ENCODE measurements around the gene LDLRAD4.
A peak's percentile ranks its signal among the peaks of the same experiment; 100 is the strongest.
"Not testable (repeated sequence)": the region's sequence is repeated elsewhere in the genome, so short reads cannot be mapped to it uniquely, and the experiment has no call there.

LDLRAD4 gene

DNA sequence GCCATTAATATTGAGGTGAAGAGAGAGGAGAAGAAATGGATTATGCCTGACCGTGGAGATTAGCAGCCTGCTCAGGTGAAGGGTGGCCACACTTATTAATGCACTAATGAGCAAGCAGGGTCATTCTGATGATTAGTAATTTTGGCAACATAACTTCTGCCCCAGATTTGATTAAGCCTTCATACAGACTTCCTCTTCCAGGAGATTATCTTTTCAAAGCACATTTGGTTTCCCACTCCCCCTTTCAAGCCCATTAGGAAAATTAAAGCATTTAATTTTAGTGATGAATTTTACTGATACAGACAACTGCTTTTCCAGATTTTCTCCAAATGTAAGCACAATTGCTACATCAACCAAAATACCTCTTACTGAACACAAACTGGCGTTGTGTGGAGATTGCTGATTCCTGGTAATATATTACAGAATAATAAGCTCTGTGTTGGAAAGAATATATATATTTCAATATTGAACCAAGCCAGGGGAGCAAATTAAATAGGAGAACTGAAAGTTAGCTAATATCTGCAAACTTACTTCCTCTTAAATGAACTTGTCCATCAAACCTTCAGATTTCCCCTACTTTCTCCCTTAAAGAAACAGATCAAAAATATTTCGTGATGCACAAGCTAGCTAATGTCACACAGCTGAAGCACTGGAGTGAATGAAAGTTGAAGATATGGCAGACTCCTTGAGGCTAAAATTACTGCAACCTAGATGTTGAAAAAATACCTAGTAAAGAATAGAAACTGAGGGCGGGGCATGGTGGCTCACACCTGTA lies 367.0 kb downstream of the LDLRAD4 start:
- DNase-seq (ENCODE audit: low read depth, low spot score), result no peak

DNA sequence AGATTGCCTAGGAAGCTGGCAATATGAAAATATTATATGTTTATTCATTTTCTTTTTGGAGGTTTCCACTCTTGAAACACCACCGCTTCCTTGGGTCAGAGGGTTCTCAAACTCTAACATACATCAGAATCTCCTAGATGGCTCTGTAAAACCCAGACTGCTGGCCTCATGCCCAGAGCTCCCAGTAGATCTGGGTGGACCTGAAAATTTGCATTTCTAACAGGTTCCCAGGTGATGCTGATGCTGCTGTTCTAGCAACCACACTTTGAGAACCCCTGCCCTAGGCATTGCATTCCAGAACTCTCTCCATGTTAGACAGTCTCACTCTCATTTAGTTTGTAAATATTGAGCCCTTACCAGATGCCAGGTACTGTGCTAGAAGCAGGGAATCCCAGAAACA lies 368.4 kb downstream of the LDLRAD4 start:
- no peak for DNase-seq (ENCODE audit: low read depth, low spot score)

DNA sequence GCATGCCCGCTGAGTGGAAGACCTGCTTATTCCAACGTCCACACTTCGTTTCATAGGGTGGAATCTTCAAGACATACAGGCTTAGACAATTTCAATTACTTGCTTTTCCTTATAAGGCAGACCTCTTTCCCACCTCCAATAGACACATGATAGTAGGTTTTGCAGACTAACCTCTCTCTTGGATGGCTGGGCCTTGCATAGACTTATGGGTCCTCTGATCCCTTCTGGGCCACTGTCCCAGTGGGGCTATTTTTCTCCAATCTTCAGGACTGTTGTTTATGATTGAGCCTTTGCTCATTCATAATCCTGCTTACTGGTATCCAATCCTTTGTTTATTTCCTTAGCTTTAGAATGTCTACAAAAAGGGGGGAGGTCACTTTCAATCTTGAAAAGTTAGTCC lies 368.9 kb downstream of the LDLRAD4 start:
- no peak for DNase-seq (ENCODE audit: low read depth, low spot score)

DNA sequence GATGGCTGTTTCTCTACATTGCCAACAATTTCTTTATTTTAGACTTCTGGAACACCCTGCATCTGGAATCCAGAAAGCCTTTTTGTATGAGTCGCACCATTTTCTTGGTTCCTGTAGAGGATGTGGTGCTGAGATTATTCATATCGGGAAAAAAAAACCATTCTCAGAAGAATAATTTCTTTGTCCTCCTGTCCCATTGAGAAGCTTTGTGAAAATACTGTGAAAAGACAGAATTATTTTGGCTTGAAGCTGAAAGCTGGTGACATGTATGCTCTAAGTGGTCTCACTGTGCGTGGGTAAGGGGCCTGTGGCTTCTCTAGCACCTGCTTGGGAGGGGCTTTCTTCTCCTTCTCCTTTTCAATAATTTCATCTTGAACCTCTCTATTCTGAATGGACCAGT lies 369.4 kb downstream of the LDLRAD4 start:
- DNase-seq (ENCODE audit: low read depth, low spot score), result no peak

DNA sequence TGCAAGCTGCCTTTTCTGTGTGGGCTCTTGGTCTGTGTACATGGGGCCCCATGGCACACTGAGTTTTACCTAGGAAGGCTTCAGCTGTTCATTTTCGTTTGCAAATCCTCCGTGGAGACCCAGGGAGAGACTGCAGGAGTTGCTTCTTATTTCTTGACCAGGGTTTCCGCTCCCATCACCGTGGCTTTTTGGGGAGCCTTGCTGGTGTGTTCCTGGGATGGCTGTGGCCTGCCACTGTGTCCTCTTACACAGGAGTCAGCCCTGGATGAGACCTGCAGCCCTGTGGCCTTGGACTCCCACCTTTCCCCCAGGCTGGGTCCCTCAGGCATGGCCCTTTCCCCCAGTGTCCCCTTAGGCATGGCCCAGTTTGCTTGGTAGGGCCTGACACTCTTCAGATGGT lies 370.8 kb downstream of the LDLRAD4 start:
- no peak for DNase-seq (ENCODE audit: low read depth, low spot score)

DNA sequence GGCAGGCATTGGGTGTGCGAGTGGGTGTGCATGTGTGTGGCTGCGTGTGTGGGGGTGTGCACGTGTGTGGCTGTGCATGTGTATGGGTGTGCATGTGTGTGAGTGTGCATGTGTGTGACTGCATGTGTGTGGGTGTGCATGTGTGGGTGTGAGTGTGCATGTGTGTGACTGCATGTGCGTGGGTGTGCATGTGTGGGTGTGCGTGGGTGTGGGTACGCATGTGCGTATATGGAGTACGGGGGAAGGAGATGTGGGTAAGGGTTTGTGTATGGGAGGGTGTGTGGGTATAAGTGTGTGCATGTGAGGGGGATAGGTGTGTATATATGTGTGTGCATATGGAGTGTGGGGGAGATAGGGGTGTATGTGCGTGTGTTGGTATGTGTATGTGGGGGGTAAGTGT lies 371.4 kb downstream of the LDLRAD4 start:
- DNase-seq (ENCODE audit: low read depth, low spot score), result no peak

DNA sequence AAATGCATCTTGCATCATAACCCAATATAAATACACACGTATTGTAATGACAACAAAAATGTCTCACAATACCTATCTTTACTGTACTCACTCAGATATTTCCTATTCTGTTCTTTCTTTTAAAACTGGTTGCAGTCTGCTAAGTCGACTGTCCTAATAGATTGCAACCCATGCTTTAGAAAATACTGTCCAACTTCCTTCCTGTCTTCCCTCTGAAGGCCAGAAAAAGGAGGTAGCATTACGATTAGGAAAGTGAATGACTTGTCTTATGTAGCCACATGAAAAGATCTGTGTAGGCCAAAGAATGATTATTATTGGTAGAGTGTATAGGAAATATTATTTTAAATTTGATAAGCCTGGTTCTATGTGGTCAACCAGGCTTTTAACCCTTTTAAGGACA lies 373.7 kb downstream of the LDLRAD4 start:
- DNase-seq (ENCODE audit: low read depth, low spot score), result no peak

DNA sequence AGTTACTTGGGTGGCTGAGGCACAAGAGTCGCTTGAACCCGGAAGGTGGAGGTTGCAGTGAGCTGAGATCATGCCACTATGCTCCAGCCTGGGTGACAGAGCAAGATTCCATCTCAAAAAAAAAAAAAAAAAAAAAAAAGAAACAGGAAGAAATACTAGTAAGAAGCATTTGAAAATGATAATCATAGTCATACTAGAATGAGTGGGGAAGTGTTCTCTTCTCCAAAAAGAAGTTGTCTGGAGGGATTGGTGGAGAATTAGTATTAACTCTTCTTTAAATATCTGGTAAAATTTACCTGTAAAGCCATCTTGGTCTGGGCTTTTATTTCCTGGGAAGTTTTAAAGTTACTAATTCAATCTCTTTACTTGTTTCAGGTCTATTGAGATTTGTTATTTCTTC lies 376.0 kb downstream of the LDLRAD4 start:
- no peak for DNase-seq (ENCODE audit: low read depth, low spot score)

DNA sequence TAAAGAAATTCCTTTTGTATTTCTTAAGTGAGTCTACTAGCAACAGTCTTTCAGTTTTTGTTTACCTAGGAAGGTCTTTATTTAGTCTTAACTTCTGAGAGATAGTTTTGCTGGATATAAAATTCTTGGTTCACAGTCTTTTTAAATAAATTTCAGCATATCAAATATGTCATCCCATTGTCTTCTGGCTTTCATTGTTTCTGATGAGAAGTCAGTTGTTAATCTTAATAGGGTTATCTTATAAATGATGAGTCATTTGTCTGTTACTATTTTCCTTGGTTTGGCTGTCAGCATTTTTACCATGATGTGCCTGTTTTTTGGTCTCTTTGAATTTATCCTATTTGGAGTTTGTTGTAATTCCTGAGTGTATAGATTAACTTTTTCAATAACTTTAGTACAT lies 378.5 kb downstream of the LDLRAD4 start:
- DNase-seq (ENCODE audit: low read depth, low spot score), result no peak

DNA sequence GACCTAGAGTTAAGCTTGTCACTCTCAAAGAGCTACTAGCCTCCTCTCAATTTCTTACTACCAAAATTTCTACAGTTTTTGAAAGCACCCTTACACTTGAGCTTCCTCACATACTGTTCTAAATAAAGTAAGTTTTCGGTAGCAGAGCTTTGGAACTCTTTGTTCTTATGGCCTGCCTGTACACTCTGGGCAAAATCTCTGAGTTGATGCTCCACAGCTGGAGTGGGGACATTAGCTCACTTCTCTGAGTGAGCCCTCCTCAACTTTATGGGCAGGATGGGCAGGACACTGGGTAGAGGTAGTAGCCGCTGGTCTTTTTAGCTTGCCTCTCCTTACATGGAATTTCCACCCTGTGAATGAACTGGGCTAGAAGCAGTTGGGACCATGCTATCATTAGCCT lies 380.0 kb downstream of the LDLRAD4 start:
- no peak for DNase-seq (ENCODE audit: low read depth, low spot score)

DNA sequence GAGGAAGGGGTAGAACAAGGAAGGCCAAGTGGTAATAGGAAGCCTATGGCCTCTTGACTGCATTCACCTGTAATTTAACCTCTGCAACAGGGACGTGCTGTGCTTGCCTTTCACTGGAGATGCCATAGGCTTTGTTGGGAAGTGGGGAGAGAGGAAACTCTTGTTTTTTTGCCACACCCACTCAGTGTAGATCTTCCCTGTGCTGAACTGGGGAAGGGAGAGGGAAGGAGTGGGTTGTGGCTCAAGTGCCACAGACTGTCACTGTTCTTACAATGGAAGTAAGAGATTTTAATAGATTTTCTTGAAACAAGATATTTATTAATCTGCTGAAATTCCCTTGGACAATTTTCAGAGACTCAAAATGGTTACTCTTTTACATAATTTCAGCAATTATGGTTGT lies 380.5 kb downstream of the LDLRAD4 start:
- DNase-seq (ENCODE audit: low read depth, low spot score), result no peak

DNA sequence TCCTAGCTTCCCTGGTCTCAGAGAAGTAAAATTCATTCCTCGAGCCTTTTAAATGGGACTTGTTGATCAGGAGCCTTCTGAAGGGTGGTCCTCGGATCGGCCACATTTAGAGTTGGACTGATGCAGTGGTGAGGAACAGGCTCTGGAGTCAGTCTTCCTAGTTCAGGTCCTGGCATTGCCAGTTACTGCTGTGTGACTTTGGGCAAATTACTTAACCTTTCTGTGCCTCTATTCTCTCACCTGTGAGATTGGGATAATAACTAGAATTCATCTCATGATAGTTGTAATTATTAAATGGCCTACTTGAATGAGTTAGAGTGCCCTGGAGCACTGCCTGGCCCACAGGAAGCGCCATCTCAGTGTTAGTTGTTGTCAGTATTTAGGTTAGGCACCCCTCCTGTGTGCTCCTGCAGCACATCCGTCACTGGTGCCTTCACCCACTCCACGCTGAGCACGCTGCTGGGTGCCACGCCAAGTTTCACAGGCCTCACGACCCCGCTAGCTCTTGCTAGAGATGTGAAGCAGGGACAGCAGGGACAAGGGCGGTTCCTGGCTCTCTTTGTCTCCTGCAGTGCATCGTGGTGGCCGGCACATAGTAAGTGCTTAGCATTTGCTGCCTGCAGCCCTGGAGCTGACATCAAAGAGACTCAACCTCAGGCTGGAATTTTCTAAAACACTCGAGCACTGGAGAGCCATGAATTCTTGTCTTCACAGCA lies 384.9 kb downstream of the LDLRAD4 start:
- peak; percentile 70 for DNase-seq (ENCODE audit: low read depth, low spot score)

DNA sequence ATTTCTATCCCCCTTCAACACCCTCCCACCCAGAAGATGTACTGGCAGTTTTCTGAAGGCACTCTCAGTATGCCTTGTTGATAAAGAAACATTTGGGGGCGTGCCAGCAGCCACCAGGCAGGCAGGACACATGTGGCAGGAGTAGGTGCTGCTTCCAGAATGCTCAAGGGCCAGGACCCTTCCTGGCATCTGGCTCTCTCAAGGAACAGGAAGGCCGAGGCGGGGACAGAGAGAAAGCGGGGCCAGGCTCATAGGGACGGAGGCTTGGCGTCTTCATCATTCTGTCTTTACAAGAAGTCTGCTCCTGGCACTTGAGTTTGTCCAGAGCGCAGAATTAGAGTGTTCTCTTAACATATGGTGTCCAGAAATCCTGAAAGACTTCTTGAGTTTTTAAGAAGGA lies 386.2 kb downstream of the LDLRAD4 start:
- no peak for DNase-seq (ENCODE audit: low read depth, low spot score)

DNA sequence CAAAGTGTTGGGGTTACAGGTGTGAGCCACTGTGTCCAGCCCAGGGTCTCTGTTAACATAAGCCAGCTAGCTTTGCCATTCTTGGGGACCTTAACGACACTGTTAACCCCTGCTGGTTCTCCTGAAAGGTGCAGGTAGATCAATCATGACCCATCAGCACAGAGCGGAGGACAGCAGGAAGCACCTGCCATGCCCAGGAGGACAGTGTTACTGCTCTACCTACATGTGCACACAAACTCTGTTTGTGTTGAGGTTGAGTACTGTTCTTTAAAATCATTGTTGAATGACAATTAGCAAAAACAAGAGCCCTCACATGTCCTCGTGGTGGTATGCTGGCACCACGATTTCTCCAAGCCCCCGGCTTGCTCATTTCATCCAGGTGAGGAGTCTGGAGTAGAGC lies 386.9 kb downstream of the LDLRAD4 start:
- no peak for DNase-seq (ENCODE audit: low read depth, low spot score)

DNA sequence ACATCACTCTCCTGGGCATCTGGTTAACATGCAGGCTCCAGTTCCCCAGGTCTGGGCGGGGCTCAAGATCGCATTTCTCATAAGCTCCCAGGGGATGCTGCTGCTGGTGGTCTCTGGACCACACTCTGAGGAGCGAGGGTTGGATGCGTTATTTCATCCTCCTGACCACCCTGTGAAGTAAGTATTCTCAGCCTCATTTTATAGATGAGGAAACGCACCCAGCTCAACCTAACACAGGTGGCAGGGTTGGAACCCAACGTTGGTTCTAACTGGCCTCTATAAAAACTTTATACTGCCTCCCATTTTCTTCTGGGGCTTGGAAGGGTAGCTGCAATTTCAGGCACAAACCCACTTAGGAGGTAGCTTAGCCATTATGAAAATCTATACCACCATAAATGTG lies 387.3 kb downstream of the LDLRAD4 start:
- no peak for DNase-seq (ENCODE audit: low read depth, low spot score)

DNA sequence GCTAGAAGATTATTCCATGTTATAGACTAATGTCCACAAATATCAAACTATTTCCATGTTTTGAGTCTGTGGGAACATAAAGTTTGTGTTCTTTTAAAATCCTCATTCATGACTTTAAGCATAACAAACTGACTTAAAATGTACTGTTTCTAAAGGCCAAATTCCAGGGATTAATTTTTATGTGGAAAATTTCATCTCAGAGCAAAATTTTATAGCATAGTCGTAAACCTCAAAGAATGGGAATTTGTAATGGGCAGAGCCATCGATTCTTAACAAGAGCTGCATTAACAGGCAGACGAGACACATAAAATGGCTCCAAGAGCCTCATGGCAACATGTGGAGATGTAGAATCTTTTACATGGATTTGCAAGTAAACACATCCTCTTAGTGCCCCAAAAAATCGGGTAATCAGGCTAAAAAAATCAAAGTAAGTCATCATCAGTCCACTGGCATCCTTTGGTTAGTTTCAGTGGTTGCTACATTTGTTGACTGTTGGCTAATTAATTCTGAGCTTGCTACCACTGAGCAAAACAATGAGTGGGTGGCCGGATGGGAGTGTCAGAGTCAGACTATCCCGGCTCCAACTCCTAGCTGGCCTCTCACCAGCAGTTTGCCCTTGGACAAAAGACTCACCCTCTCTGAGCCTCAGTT lies 388.2 kb downstream of the LDLRAD4 start:
- DNase-seq (ENCODE audit: low read depth, low spot score), result no peak

DNA sequence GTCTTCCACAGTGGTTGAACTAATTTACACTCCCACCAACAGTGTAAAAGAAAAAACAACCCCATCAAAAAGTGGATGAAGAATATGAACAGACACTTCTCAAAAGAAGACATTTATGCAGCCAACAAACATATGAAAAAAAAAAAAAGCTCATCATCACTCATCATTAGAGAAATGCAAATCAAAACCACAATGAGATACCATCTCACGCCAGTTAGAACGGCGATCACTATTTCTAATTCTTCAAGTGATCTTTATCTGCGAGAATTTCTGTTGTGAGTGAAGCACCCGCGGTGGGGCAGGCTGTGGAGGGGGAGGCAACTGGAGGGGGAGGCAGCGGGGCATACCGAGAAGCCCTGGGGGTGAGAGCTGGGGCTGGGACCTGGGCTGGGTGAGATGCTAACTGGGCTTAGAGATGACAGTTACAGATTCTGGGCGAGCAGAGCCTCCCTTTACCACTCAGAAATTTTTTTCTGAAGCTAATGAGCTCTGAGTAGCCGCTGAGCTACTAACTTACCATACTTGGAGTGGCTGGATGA lies 389.5 kb downstream of the LDLRAD4 start:
- not testable (repeated sequence) for DNase-seq (ENCODE audit: low read depth, low spot score)

DNA sequence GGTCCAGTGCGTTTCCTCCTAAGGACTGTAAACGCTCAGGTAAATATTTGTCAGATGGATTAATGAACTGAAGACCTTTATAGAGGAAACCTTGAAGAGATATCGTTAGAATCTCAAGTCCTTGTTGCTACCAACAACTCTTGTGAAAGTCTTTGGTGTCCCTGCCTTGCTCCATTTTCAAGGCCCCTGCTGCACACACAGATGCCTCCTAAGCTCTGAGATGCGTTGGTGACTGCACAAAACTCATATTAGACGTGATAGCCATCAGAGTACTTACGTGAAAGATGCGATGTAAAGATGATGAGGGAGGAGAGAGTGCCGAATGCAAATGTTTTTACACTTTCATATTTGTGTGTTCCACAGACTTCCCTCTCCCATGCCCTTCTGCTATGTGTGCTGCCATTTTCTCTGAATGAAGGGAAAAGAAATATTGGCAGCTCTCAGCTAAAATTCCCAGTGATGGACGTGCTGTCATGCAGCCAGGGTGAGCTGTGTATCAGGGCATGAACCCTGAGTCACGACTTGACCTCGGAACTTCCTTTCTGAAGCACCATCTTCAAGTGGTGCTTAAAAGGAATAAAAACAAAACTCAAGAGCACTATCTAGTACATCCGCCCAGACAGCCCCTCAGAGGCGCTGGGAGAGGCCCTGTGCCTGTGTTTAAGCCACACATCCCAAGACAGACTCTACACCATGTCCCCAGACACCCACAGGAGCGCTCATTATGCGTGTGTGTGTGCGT lies 390.4 kb downstream of the LDLRAD4 start:
- no peak for DNase-seq (ENCODE audit: low read depth, low spot score)

DNA sequence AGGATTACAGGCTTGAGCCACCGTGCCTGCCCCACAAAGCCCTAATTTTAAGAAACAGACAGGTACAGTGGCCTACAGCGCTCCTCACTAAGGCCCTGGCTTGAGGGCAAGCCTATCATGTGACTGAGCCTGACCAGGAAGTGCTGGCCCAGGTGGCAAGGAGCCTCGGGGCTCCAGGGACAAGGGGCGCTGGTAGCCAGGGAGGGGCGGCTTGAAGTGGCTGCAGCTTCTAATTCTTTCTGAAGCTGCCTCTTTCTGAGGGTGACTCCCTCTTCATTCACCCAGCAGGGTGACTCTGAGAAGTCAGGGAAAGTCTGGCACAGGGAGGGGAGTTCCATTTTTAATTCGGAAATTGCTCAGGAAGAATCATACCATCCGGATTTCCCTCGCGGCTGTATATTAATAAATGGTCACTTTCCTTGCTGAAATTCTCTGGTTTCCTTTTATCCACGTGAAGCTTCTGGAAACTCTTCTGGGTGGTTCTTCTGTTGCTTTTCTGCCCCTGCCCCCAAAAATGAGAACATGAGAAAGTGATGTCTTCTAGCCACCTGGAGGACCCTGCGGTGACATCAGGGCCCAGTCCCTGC lies 392.1 kb downstream of the LDLRAD4 start:
- DNase-seq (ENCODE audit: low read depth, low spot score), result peak; percentile 66

DNA sequence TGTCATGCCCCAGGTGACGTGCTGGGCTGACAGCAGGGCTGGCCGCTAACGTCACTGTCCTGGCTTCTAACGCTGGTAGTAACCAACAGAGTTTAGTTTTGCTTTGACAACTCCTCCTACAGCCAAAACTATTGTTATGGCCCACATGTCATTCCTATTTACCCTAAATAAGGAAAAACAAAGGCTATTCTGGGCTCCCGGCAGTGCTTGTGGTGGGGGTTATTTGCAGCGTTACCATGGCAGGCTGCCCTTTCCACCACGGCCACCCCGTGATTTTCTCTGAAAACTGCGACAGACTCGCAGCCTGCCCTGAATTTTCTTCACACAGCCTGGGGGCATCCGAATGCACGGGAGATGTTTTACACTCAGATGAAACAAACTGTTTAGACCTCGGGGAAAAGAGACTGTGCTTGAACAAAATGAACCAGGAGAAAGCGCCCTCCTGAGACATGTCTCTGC lies 392.6 kb downstream of the LDLRAD4 start:
- peak; percentile 74 for DNase-seq (ENCODE audit: low read depth, low spot score)

DNA sequence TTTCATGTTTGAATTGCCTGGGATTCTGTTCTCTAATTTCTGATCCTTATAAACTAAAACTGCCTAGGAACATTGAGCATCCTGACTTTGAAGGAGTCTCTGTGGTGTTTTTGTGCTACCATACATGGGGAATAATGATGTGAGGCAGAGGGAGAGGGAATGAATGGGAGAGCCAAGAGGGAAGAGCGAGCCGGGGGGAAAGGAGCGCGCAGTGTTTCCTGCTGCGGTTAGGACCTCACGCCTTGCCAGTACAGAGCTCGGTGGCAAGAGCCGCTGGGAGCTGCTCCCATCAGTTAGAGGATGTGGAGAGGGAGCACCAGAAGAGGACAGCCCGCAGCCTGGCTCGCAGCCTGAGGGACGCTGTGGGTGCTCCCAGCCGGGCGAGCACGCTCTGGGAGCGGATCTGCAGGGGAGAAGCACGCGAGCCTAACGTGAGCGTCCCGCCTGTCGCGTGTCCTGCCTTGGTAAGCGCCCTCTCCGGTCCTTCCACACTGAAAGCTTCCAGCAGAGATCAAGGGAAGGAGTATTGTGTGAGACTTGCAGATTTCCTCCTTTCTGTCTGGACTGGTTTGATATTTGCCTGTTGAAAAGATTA lies 393.1 kb downstream of the LDLRAD4 start:
- peak; percentile 57 for DNase-seq (ENCODE audit: low read depth, low spot score)
